Measurements from ENCODE around the gene MMP8. TPM values are rescaled to one million over a fixed set of nuclear protein-coding genes. Genes with fewer than 3 reads are reported as not detected.

Gene MMP8
- total RNA-seq, 4 donors from 2014 or later = 0.23 TPM; not detected in 3

- no peak for ATAC-seq
- no peaks in the 10 kb centered on the region for H3K36me3 ChIP-seq
- no peak overlapping the region for H3K27ac ChIP-seq
- no peak for TF ChIP-seq POLR2A (IDR thresholded peaks at IDR 0.05)
- TF ChIP-seq CTCF (IDR thresholded peaks at IDR 0.05) = no peak
- no peak for TF ChIP-seq EP300 (IDR thresholded peaks at IDR 0.05)
- no peak for TF ChIP-seq POLR2AphosphoS5 (IDR thresholded peaks at IDR 0.05)
- H3K27me3 ChIP-seq = no peaks in the 10 kb centered on the region
- H3K4me3 ChIP-seq = no peak overlapping the region
- H3K4me1 ChIP-seq = no peaks in the 10 kb centered on the region
- H3K9me3 ChIP-seq = no peaks in the 10 kb centered on the region
These were observed 1.9 kb downstream of the MMP8 start for GRCh38 chr11:102722821-102723220.

- Histone ChIP-seq H3K9me3 (no peaks in the 10 kb centered on the region), H3K4me3 (no peak overlapping the region), H3K27me3 (no peaks in the 10 kb centered on the region), H3K4me1 (no peaks in the 10 kb centered on the region), H3K36me3 (no peaks in the 10 kb centered on the region), H3K27ac (no peak overlapping the region)
- TF ChIP-seq POLR2A (IDR thresholded peaks at IDR 0.05) (no peak), EP300 (IDR thresholded peaks at IDR 0.05) (no peak), POLR2AphosphoS5 (IDR thresholded peaks at IDR 0.05) (no peak), CTCF (IDR thresholded peaks at IDR 0.05) (no peak)
- 43 to 45% methylated on average over 1 to 4 of the region's 4 CpGs for WGBS, 2 donors (ENCODE audit: low coverage in 1 of 2)
- ATAC-seq = no peak
These were observed 5.0 kb downstream of the MMP8 start for GRCh38 chr11:102719620-102720277.

- no peak for ATAC-seq
- Histone ChIP-seq H3K27me3 (no peaks in the 10 kb centered on the region), H3K9me3 (no peaks in the 10 kb centered on the region), H3K4me1 (no peaks in the 10 kb centered on the region), H3K4me3 (no peak overlapping the region), H3K27ac (no peak overlapping the region), H3K36me3 (no peaks in the 10 kb centered on the region)
- no peak for TF ChIP-seq EP300 (IDR thresholded peaks at IDR 0.05)
- TF ChIP-seq POLR2AphosphoS5 (IDR thresholded peaks at IDR 0.05) = no peak
- TF ChIP-seq POLR2A (IDR thresholded peaks at IDR 0.05) = no peak
- no peak for TF ChIP-seq CTCF (IDR thresholded peaks at IDR 0.05)
These were observed 7.5 kb downstream of the MMP8 start for GRCh38 chr11:102717280-102717679.

GRCh38 chr11:102716527-102716926 is 8.2 kb downstream of the MMP8 start:
- H3K27ac ChIP-seq = no peak overlapping the region
- H3K27me3 ChIP-seq = no peaks in the 10 kb centered on the region
- no peaks in the 10 kb centered on the region for H3K9me3 ChIP-seq
- 91 to 92% methylated on average over 1 of the region's 1 CpG for WGBS, 2 donors (ENCODE audit: low coverage in 1 of 2)
- no peaks in the 10 kb centered on the region for H3K4me1 ChIP-seq
- TF ChIP-seq POLR2AphosphoS5 (IDR thresholded peaks at IDR 0.05) (no peak), POLR2A (IDR thresholded peaks at IDR 0.05) (no peak), CTCF (IDR thresholded peaks at IDR 0.05) (no peak), EP300 (IDR thresholded peaks at IDR 0.05) (no peak)
- H3K36me3 ChIP-seq = no peaks in the 10 kb centered on the region
- H3K4me3 ChIP-seq = no peak overlapping the region
- ATAC-seq = no peak

GRCh38 chr11:102712137-102712536 is 12.6 kb downstream of the MMP8 start:
- no peaks in the 10 kb centered on the region for H3K9me3 ChIP-seq
- TF ChIP-seq POLR2AphosphoS5 (IDR thresholded peaks at IDR 0.05) = no peak
- TF ChIP-seq POLR2A (IDR thresholded peaks at IDR 0.05) = no peak
- no peak for TF ChIP-seq EP300 (IDR thresholded peaks at IDR 0.05)
- TF ChIP-seq CTCF (IDR thresholded peaks at IDR 0.05) = no peak
- H3K27ac ChIP-seq = no peak overlapping the region
- H3K4me1 ChIP-seq = no peaks in the 10 kb centered on the region
- no peaks in the 10 kb centered on the region for H3K36me3 ChIP-seq
- 78 to 88% methylated on average over 3 of the region's 3 CpGs for WGBS, 2 donors (ENCODE audit: low coverage in 1 of 2)
- no peak overlapping the region for H3K4me3 ChIP-seq
- no peaks in the 10 kb centered on the region for H3K27me3 ChIP-seq
- ATAC-seq = no peak
